Stimulated activated CD4-positive, alpha-beta T cell treated with anti-CD3 and anti-CD28 coated beads, Interleukin-1b, Interleukin-23, amount 100 ng/mL, for 24 hours (primary cell): ENCODE data around the gene AP2A1.
A peak's percentile ranks its signal among the peaks of the same experiment; 100 is the strongest.

Experiments used
- DNase-seq, 4 experiments: peaks; one replicate each; pipeline ENCODE4 v3.0.0-alpha.2; 2020; ENCODE audit warnings: low read depth in 4 of 4, low spot score in 1 of 4

AP2A1 gene

DNA sequence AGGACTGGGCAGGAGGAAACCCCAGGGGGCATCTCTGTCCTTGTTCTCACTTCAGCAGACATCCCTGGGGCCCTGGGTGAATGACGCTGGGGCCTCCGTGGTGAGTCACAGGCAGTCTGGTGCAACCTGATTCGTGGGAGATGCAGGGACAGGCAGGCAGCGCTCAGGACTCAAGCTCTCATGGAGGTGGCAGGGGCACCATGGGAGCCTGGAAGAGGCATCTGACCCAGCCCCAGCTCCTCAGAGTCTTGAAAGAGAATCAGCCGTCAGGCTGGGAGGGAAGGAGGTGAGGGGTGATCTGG is 70.2 kb downstream of the AP2A1 start:
- no peak for DNase-seq

GRCh38 chr19:49837425-49837824 is 70.6 kb downstream of the AP2A1 start:
- no peak for DNase-seq

- DNase-seq, result no peak
These were observed 72.2 kb downstream of the AP2A1 start for GRCh38 chr19:49838885-49839588.

DNA sequence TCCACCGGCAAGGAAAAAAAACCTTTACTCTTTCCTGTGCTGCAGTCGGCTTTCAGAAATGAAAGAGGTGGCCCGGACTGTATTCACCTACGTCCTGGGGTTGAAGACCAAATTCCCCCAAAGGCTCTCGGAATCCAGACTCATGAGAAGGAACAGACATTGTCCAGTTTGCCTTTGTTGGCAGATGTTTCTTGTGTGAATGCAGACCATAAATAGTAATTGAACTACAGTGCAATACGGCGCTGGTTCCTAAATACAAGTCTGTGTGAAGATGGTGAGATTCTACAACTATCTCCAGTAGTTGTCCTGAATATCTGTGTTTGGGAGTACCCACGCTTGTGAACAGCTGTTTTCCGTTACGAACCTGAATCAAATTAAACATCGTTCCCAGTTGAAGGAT is 72.9 kb downstream of the AP2A1 start:
- DNase-seq, result no peak

GRCh38 chr19:49840321-49840720 is 73.5 kb downstream of the AP2A1 start:
- no peak for DNase-seq

GRCh38 chr19:49840736-49841249 is 74.0 kb downstream of the AP2A1 start:
- no peak for DNase-seq

- no peak for DNase-seq
These were observed 76.5 kb downstream of the AP2A1 start for GRCh38 chr19:49843265-49843664.

DNA sequence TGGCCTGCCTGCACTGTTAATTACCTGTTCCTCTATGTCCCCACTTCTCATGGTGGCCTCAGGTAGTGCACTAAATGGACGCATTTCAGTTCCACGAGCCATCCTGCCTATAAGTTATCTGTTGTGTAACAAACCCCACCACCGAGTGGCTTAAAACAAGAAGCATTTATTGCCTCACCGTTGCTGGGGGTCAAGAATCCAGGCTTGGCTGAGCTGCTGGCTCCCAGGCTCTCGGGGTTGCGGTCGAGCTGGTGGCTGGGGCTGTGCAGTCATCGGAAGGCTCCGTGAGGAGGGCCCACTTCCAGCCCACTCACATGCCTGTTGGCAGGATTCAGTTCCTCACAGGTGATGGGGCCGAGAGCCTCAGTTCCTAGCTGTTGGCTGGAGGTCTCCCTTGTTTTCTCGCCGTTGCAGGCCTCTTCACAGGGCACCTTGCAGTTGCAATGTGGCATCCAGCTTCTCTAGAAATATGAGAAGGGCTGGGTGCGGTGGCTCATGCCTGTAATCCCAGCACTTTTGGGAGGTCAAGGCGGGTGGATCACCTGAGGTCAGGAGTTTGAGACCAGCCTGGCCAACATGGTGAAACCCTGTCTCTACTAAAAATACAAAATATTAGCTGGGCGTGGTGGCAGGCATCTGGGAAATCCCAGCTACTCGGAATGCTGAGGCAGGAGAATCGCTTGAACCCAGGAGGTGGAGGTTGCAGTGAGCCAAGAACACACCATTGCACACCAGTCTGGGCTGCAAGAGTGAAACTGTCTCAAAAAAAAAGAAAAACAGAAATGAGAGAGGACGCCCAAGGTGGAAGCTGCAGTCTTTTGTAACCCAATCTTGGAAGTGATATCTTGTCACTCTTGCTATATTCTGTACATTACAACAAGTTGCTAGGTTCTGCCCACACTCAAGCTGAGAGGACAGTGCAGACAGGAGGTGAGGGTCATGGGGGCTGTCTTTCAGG is 77.6 kb downstream of the AP2A1 start:
- no peak for DNase-seq

DNA sequence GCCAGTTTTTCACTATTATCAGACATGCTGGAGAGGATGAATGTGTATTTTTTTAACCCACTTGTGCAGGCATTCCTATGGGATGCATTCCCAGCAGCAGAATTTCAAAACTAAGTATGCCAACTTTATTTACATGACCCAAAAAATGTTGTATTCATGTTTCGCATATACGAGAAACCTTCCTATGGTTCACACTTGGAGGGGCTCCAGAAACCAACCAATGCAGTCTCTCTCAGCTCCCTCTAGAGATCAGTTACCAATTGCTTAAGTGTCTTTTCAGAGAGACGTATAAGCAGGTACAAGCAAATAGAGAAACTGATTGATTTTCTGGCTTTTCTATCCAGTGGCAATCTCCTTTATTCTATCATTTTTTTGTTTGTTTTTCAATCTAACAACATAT is 78.6 kb downstream of the AP2A1 start:
- DNase-seq, result no peak

GRCh38 chr19:49846408-49846807 is 79.6 kb downstream of the AP2A1 start:
- no peak for DNase-seq

DNA sequence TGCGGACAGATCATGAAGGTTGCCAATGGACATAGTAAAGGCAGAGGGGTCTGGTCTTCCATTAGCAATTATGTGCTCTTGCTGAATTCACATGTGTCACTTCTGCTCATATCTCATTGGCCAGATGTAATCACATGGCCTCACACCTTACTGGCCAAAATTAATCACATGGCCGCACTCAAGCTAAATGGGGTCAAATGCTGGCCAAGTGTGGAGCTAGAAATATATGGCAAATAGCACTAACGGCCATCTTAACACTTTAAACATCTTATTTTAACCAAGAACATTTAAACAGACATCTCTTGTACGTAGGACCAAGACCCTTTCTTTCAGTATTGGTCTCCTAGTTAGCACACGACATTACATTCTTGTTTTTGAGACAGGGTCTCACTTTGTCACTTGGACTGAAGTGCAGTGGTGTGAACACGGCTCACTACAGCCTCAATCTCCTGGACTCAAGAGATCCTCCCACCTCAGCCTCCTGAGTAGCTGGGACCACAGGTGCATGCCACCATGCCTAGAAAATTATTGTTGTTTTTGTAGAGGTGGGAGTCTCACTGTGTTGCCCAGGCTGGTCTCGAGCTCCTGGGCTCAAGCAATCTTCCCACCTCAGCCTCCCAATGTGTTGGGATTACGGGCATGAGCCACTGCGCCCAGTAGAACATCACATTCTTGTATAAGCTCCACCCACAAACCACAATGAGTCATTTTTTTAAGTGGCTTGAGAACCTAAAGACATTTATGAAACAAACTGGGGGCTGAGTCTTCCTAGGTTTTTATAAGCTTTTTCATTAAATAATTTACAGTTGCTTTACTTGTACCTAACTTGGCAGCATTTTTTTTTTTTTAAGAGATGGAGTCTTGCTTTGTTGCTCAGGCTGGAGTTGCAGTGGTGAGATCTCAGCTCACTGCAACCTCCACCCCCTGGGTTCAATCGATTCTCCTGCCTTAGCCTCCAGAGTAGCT is 81.2 kb downstream of the AP2A1 start:
- no peak for DNase-seq

- no peak for DNase-seq
These were observed 82.1 kb downstream of the AP2A1 start for GRCh38 chr19:49848938-49849337.

GRCh38 chr19:49849433-49850220 is 82.8 kb downstream of the AP2A1 start:
- no peak for DNase-seq

- DNase-seq, result no peak
These were observed 83.4 kb downstream of the AP2A1 start for GRCh38 chr19:49850221-49850486.

DNA sequence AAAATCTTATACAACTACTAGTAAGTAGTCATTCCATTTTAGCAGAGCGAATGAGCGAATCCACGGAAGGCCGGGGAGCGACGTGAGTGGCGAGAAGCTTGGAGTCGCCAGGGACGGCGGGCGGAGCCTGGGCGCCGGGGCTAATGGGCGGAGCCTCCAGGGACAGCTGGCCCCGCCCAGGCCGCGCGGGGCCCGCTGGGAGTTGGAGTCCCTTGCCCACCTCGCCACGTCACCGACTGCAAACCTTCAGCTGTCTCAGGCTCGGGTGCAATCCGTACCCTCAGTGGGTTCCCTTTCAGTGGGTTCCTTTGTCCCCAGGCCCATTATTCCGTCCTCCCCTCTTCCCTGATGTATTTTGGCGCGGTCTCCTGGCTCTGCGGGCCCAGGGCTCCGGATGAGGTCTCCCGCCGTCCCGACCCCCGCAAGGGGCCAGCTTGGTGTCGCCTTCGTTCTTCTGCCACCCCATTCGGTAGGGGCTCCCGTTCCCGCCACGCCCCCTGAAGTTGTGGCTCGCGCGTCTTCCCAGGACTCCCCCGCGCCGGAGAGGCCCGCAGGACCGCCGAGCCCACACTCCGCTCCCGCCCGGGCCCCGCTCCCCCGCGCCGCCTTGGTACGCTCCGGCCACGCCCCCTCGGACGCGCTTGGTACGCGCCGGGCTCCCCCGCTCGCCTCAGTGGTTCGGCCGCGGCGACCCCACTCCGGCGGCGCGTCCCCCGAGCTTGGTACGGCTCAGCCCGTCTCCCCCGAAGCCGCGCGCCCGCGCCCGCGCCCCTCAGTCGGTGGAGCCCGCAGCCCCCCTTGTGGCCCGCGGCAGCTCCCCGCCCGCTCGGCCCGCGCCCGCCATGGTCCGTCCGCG is 83.9 kb downstream of the AP2A1 start, which contains the start of gene PTOV1:
PTOV1 (plus strand) TSS at position 673 of the 856 bp plus-strand sequence.
- DNase-seq, result peak; percentile 78 to 85 (median 80)

DNA sequence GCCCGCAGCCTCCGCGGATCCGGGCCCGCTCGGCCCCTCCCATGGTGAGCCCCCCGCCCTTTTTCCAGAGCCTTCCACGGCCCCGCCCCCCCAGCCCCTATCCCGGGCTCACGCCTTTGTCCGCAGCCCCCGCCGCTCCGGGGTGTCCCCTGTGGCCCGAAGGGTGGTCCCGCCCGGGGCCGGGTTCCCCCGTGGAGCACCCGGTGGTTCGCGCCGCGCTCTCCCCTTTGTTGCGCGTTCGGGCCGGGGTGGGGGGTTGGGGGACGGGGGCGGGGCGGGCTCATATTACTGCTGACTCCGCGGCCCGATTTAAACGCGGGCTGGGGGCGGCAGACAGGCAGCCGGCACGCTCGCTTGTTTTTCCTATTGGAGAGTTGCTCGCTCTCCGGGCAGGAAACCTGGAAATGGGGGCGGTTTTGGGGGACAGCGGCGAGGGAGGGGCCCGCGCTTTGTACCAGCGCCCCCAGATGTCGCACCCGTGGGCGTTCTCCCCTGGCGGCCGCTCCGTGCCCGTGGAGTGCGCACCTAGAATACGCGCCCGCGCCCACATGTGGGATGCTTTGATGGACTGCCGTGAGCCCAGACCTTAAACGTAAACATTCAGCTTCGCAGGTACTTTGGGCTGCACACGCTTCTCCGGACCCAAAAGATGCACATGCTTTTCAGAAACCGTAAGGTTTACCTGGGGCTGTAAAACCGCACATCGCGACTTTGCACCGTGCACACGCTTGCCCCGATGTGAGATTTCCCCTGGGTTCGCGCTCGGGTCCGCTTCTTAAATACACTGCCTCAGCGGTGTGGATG is 84.9 kb downstream of the AP2A1 start:
- no peak for DNase-seq

DNA sequence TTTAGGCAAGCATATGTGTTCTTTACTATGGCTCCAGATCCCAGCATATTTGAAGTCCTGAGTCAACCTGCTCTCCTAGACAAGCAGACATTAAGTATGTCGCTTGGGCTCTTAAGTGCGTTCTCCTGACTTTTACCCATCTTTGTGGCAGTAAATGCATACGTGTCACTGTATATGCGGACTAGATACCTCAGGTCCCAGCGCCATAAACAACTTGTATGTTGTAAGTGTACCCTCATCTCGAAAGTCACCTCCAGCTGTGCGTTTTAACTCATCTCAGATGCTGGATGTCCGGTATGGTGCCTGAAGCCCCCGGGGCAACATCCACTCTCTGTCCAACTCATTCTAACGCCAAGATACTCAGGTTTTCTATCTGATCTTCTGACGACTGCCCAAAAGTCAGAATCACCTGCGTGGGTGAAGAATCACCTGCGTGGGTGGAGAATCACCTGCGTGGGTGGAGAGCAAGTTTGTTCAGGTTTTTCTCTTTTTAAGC is 85.9 kb downstream of the AP2A1 start:
- DNase-seq, result no peak

GRCh38 chr19:49853852-49854377 is 87.1 kb downstream of the AP2A1 start:
- no peak for DNase-seq
